Activated T-helper 2 cell treated with anti-CD3 and anti-CD28 coated beads, Interferon-gamma antibody, Interleukin-2, Interleukin-4, amounts not matched to agents 10 μg/mL and 5 μg/mL and 100 μg/mL, durations not matched to agents 14 hours and 24 hours and 36 hours (primary cell): ENCODE measurements around the gene FRS3. TPM values are rescaled to one million over a fixed set of nuclear protein-coding genes. Genes with fewer than 3 reads are reported as not detected.

ENCODE experiments used
- DNase-seq: peaks from one replicate; pipeline ENCODE4 v3.0.0; 2021; ENCODE audit warnings: low spot score
- H3K27ac Mint-ChIP-seq: one replicate; pipeline ENCODE4 v1.8.0; 2021; ENCODE audit warnings: mixed read lengths
- H3K27me3 Mint-ChIP-seq: one replicate; pipeline ENCODE4 v1.8.0; 2021; ENCODE audit warnings: low read depth, mixed read lengths
- H3K36me3 Mint-ChIP-seq: one replicate; pipeline ENCODE4 v1.8.0; 2021; ENCODE audit warnings: low read depth, mixed read lengths
- H3K4me1 Mint-ChIP-seq: one replicate; pipeline ENCODE4 v1.8.0; 2021; ENCODE audit warnings: low read depth, mixed read lengths
- H3K4me3 Mint-ChIP-seq: one replicate; pipeline ENCODE4 v1.8.0; 2021; ENCODE audit warnings: low read depth, mild to moderate bottlenecking, moderate library complexity, mixed read lengths
- H3K9me3 Mint-ChIP-seq: one replicate; pipeline ENCODE4 v1.8.0; 2021; ENCODE audit warnings: mixed read lengths
- intact Hi-C: fragments of 100-400 bp; cut with micrococcal nuclease; formaldehyde crosslinking; loops from one replicate; pipeline ENCODE4 v1.15.1; 2023
- total RNA-seq: library from RNA; stranded (reverse); gene quantifications from 2 replicates; pipeline ENCODE4 v1.2.3, GENCODE V29; 2022

Gene FRS3
- total RNA-seq, 1 donor from 2014 or later, result 5.8 TPM

DNA sequence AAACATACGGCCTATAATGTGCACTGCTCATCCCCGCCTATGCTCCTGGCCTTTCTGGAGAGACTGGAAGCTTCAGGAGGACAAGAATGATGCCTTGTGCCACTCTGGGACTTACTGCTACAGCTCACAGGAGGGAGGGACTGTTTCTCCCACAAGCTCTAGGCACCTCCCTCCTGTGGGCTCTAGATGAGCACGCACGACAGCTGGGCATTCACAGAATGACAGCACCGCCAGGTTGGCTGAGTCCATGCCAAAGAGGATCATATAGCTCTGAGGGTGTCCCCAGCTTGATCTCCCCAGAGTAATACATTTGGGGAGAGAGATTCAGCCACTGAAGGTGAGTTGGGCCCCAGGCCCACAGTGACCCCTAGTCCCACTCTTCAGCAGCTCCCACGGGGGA, 22.4 kb downstream of the FRS3 start:
- H3K27me3 Mint-ChIP-seq, result peaks cover 13% of the 10 kb centered on the region
- H3K4me3 Mint-ChIP-seq, result no peak overlapping the region
- no peaks in the 10 kb centered on the region for H3K4me1 Mint-ChIP-seq
- no peaks in the 10 kb centered on the region for H3K9me3 Mint-ChIP-seq
- no peaks in the 10 kb centered on the region for H3K36me3 Mint-ChIP-seq
- no peak overlapping the region for H3K27ac Mint-ChIP-seq
- intact Hi-C loops, result no loop called here
- no peak for DNase-seq

DNA sequence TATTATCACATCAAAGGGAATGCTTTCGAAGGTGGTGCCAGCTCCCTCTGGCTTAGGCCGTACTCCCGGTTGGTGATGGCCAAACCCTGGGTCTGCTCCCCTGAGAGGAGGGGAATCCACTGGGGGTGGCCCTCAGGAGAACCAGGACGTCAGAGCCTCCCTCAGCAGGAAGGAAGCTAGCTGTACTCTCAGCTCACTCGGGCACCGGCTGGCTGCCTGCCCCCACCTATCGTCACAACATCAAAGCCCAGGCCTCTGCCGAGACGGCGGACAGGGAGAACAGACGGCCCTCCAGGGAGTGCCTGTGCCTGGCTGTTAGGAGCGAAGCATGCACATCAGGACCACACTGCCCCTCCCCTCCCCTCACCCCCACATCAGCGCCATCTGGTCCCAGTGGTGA, 23.3 kb downstream of the FRS3 start:
- intact Hi-C loops, result no loop called here
- no peak for DNase-seq
- Mint-ChIP-seq H3K36me3 (no peaks in the 10 kb centered on the region), H3K4me3 (no peak overlapping the region), H3K9me3 (no peaks in the 10 kb centered on the region), H3K4me1 (no peaks in the 10 kb centered on the region), H3K27ac (no peak overlapping the region), H3K27me3 (peaks cover 13% of the 10 kb centered on the region)

DNA sequence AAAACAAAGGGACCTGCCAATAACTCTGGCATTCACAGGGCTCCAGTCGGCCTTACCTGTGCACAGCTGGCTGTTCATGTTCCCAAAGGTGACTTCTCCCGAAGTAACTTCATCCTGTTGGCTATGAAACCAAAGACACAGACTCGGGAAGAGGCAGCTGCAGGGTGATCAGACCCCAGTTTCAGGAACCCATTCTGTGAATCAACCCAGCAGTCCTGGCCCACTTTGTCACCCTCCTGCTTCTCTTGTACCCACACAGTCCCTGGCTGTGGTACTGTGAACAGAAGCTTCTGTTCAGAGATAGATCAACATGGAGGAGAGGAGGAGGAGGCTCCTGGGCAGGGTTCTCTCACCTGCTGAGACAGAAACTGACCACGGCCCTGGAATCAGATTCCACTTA, 23.8 kb downstream of the FRS3 start:
- intact Hi-C loops, result no loop called here
- H3K27ac Mint-ChIP-seq, result no peak overlapping the region
- no peaks in the 10 kb centered on the region for H3K4me1 Mint-ChIP-seq
- H3K27me3 Mint-ChIP-seq, result peaks cover 13% of the 10 kb centered on the region
- H3K9me3 Mint-ChIP-seq, result no peaks in the 10 kb centered on the region
- no peaks in the 10 kb centered on the region for H3K36me3 Mint-ChIP-seq
- DNase-seq, result no peak
- no peak overlapping the region for H3K4me3 Mint-ChIP-seq

DNA sequence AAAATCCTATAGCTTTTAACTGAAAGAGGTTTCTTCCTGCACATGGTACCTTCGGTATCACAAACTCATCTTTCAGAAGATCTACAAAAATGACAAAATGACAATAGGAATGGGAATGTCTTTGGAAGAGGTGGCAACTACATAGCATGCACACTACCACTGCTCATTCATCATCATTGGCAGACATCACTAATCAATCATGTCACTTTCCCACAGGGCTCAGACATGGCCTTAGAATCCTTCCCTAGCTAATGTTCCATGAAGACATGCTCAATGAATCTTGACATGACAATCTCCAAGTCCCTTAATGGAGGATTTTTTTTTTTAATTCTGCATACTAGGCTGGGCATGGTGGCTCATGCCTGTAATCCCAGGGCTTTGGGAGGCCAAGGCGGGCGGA, 29.3 kb downstream of the FRS3 start:
- no peak overlapping the region for H3K27ac Mint-ChIP-seq
- H3K4me3 Mint-ChIP-seq, result no peak overlapping the region
- peaks cover 20% of the 10 kb centered on the region for H3K27me3 Mint-ChIP-seq
- no peaks in the 10 kb centered on the region for H3K36me3 Mint-ChIP-seq
- intact Hi-C loops, result no loop called here
- H3K9me3 Mint-ChIP-seq, result no peaks in the 10 kb centered on the region
- DNase-seq, result no peak
- no peaks in the 10 kb centered on the region for H3K4me1 Mint-ChIP-seq

GRCh38 chr6:41748542-41748941, 31.2 kb downstream of the FRS3 start:
- no peaks in the 10 kb centered on the region for H3K36me3 Mint-ChIP-seq

GRCh38 chr6:41748102-41748477, 31.6 kb downstream of the FRS3 start:
- H3K4me3 Mint-ChIP-seq, result no peak overlapping the region
- peaks cover 8% of the 10 kb centered on the region for H3K27me3 Mint-ChIP-seq
- H3K27ac Mint-ChIP-seq, result no peak overlapping the region
- intact Hi-C loops, result no loop called here
- no peaks in the 10 kb centered on the region for H3K36me3 Mint-ChIP-seq
- no peaks in the 10 kb centered on the region for H3K9me3 Mint-ChIP-seq
- DNase-seq, result no peak
- no peaks in the 10 kb centered on the region for H3K4me1 Mint-ChIP-seq

More at GRCh38 chr6:41748542-41748941, 31.2 kb downstream of the FRS3 start:
- DNase-seq, result no peak
- intact Hi-C loops, result no loop called here
- Mint-ChIP-seq H3K4me1 (no peaks in the 10 kb centered on the region), H3K4me3 (no peak overlapping the region), H3K27me3 (peaks cover 13% of the 10 kb centered on the region), H3K9me3 (no peaks in the 10 kb centered on the region), H3K27ac (no peak overlapping the region)

GRCh38 chr6:41747256-41748101, 32.2 kb downstream of the FRS3 start, which contains the start of gene PGC:
Gene PGC (minus strand): TSS chr6:41747397. CDS start chr6:41747334, 63 bp downstream.
- intact Hi-C loops, result no loop called here
- Mint-ChIP-seq H3K27me3 (peaks cover 7% of the 10 kb centered on the region), H3K27ac (no peak within 1 kb of the TSS), H3K4me3 (no peak within 1 kb of the TSS), H3K9me3 (no peaks in the 10 kb centered on the region), H3K36me3 (no peaks in the 10 kb centered on the region), H3K4me1 (no peaks in the 10 kb centered on the region)
- no peak for DNase-seq

GRCh38 chr6:41746107-41746506, 33.6 kb downstream of the FRS3 start:
- H3K27me3 Mint-ChIP-seq, result peaks cover 7% of the 10 kb centered on the region

DNA sequence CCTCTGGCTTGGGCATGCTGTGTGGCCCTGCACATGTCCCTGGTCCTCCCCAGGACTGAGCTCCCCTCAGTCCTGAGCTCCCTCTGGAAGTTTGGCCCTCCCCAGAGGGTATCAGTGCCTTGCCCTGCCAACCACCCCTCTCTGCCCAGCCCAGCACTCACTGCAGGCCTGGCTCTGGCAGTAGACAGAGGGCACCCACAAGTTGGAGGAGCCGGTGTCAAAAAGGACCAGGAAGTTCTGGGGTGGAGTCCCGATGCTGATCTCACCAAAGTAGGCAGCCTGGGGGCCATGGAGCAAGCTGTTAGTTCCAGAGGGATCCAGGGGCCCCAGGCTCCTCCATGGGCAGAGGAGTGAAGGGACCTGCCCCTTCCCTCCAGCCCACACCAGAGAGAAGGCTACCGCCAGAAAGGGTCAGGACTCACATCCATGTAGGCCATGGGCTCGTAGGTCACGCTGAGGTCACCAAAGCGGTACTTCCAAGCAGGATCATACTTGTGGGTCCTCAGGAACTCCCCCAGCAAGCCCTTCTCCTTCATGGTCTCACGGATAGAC, 35.4 kb downstream of the FRS3 start:
- Mint-ChIP-seq H3K27ac (no peak overlapping the region), H3K27me3 (no peaks in the 10 kb centered on the region), H3K9me3 (no peaks in the 10 kb centered on the region), H3K36me3 (no peaks in the 10 kb centered on the region), H3K4me3 (no peak overlapping the region), H3K4me1 (no peaks in the 10 kb centered on the region)
- intact Hi-C loops, result no loop called here
- DNase-seq, result no peak

More at GRCh38 chr6:41746107-41746506, 33.6 kb downstream of the FRS3 start:
- Mint-ChIP-seq H3K4me1 (no peaks in the 10 kb centered on the region), H3K36me3 (no peaks in the 10 kb centered on the region), H3K4me3 (no peak overlapping the region), H3K9me3 (no peaks in the 10 kb centered on the region), H3K27ac (no peak overlapping the region)
- DNase-seq, result no peak
- intact Hi-C loops, result no loop called here

DNA sequence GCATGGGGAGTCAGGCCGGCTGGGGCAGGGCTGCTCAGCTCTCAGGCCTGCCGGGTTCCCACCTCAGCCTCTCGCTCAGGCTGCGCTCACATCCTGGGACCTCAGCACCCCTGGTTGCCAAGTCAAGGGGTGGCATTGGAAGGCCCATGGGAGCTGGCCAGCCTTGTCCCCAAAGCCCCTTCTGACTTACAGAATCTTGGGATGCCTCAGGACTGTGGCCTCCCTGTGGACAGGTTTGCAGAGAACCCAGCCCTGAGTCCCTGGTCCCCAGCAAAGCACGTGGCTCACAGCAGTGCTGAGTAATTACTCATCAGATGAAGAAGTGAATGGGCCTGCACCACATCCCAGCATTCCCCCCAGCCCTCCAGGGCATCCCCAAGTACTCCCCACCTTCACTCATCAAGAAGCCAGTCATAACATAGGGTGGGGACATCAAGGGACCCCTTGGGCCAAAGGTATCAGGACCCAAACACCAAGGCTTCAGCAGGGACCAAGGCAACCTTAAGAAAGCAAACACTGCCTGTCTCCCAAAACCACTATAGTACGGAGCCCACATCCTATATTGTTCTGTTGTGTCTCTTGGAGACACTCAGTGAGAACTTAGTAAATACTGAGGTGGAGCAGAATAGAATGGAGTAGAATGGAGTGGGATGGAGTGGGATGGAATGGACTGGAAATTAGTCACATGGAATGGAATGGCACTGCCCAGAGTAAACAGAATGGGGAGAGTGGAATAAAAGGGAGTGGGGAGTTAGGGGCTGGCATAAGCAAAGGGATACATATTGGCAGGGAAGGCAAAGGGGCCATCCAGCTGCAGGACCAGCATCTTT, 36.1 kb downstream of the FRS3 start:
- no peaks in the 10 kb centered on the region for H3K36me3 Mint-ChIP-seq
- no peaks in the 10 kb centered on the region for H3K27me3 Mint-ChIP-seq
- intact Hi-C loops, result no loop called here
- H3K27ac Mint-ChIP-seq, result no peak overlapping the region
- H3K9me3 Mint-ChIP-seq, result no peaks in the 10 kb centered on the region
- no peaks in the 10 kb centered on the region for H3K4me1 Mint-ChIP-seq
- no peak for DNase-seq
- no peak overlapping the region for H3K4me3 Mint-ChIP-seq

GRCh38 chr6:41741625-41742490, 37.8 kb downstream of the FRS3 start:
- Mint-ChIP-seq H3K27me3 (no peaks in the 10 kb centered on the region), H3K27ac (no peak overlapping the region), H3K4me3 (no peak overlapping the region), H3K36me3 (no peaks in the 10 kb centered on the region), H3K9me3 (no peaks in the 10 kb centered on the region), H3K4me1 (no peaks in the 10 kb centered on the region)
- intact Hi-C loops, result no loop called here
- no peak for DNase-seq

GRCh38 chr6:41740366-41741162, 39.1 kb downstream of the FRS3 start:
- intact Hi-C loops, result no loop called here
- no peak for DNase-seq
- no peaks in the 10 kb centered on the region for H3K36me3 Mint-ChIP-seq
- H3K4me1 Mint-ChIP-seq, result peaks cover 4% of the 10 kb centered on the region
- H3K27ac Mint-ChIP-seq, result no peak overlapping the region
- H3K9me3 Mint-ChIP-seq, result no peaks in the 10 kb centered on the region
- H3K27me3 Mint-ChIP-seq, result no peaks in the 10 kb centered on the region
- no peak overlapping the region for H3K4me3 Mint-ChIP-seq
